MM.1S (cell line): ENCODE results near the gene C3orf20.

Source experiments
- EZH2 ChIP-seq: fragments of 300-600 bp; sonication (generic); optimal IDR thresholded peaks from 2 replicates; pipeline ENCODE3; 2017; ENCODE audit warnings: low read depth, mild to moderate bottlenecking, antibody characterized with exemption, low read length, mixed read lengths
- TF ChIP-seq, protein P1 (sequence below): fragments of 300-600 bp; sonication (generic); IDR thresholded peaks from 2 replicates; pipeline ENCODE4 v1.5.1; 2016; ENCODE audit warnings: antibody characterized with exemption, low read length, mixed read lengths

DNA sequence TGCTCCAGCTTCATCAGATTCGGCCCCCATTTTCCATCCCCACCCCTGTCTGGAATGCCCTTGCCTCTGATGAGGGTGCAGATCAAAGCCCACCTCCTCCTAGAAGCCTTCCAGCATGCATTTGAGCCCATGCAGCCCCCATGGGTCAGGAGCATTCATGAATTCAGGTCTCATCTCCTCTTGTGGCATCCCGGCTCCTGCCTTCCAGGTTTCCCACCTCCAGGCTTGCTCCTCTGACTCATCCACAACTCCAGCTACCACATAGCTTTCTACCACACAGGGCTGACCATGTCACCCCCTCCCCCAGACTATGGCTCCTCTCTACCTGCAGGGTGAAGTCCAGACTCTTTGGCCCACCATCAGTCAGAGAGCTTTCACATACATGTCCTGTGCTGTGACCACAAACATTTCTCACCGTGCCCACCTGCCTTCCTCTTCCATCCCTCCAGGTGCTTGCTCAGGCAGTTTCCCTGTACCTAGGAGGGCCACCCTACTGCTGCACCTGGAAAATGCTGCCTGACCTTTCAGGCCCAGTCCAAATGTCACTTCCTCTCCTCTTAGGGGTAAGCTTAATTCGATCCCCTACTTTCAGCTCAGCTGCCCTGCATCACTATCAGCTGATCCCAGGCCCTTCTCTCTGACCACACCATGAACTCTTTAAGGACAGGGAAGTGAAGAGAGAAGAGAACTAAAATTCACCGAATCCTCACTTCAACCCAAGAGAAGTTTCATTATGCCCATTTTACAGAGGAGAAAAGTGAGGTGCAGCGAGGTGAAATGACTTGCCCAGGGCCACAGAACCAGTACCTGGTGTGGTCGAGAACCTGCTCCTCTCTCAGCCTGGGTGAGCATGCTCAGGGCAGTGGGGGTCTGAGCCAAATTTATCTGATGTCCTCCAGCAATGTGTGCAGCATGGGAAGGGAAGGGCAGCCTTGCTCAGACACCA, 130.2 kb downstream of the C3orf20 start:
- TF ChIP-seq, protein P1, sequence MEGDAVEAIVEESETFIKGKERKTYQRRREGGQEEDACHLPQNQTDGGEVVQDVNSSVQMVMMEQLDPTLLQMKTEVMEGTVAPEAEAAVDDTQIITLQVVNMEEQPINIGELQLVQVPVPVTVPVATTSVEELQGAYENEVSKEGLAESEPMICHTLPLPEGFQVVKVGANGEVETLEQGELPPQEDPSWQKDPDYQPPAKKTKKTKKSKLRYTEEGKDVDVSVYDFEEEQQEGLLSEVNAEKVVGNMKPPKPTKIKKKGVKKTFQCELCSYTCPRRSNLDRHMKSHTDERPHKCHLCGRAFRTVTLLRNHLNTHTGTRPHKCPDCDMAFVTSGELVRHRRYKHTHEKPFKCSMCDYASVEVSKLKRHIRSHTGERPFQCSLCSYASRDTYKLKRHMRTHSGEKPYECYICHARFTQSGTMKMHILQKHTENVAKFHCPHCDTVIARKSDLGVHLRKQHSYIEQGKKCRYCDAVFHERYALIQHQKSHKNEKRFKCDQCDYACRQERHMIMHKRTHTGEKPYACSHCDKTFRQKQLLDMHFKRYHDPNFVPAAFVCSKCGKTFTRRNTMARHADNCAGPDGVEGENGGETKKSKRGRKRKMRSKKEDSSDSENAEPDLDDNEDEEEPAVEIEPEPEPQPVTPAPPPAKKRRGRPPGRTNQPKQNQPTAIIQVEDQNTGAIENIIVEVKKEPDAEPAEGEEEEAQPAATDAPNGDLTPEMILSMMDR: no peak
- TF ChIP-seq EZH2: no peak
